Activated CD4-positive, alpha-beta memory T cell treated with anti-CD3 and anti-CD28 coated beads, Interleukin-2, amount 10 ng/mL, durations not matched to agents 7 days and 5 days (primary cell): ENCODE measurements around the gene CDC14B. TPM values are rescaled to one million over a fixed set of nuclear protein-coding genes. Genes with fewer than 3 reads are reported as not detected.
"Not testable (repeated sequence)": the region's sequence is repeated elsewhere in the genome, so short reads cannot be mapped to it uniquely, and the experiment has no call there.

Experiments
- CTCF ChIA-PET: fragments of 350-600 bp; sonication (Branson Sonifier 250); formaldehyde crosslinking; loops from one replicate; lab custom pipeline; 2021; ENCODE audit warnings: antibody characterized with exemption, inconsistent platforms; lab: Charles Lee
- POLR2A ChIA-PET: fragments of 350-600 bp; sonication (Branson Sonifier 250); formaldehyde crosslinking; loops from one replicate; lab custom pipeline; 2021; ENCODE audit warnings: antibody characterized with exemption; lab: Charles Lee
- DNase-seq: peaks from one replicate; pipeline ENCODE4 v3.0.0-alpha.2; 2020
- H3K27ac Mint-ChIP-seq: one replicate; pipeline ENCODE4 v1.8.0; 2021; ENCODE audit warnings: mild to moderate bottlenecking, mixed read lengths
- H3K27me3 Mint-ChIP-seq: one replicate; pipeline ENCODE4 v1.8.0; 2021; ENCODE audit warnings: mixed read lengths
- H3K36me3 Mint-ChIP-seq: one replicate; pipeline ENCODE4 v1.8.0; 2021; ENCODE audit warnings: low read depth, mixed read lengths
- H3K4me1 Mint-ChIP-seq: one replicate; pipeline ENCODE4 v1.8.0; 2021; ENCODE audit warnings: mixed read lengths
- H3K4me3 Mint-ChIP-seq: one replicate; pipeline ENCODE4 v1.8.0; 2021; ENCODE audit warnings: mild to moderate bottlenecking, mixed read lengths
- H3K9me3 Mint-ChIP-seq: one replicate; pipeline ENCODE4 v1.8.0; 2021; ENCODE audit warnings: mixed read lengths
- total RNA-seq, 2 experiments: library from RNA; stranded (reverse); gene quantifications; one replicate each; pipeline ENCODE4 v1.2.3, GENCODE V29; 2021

The CDC14B gene
- total RNA-seq, 2 experiments from 2014 or later, result 3.0 to 3.1 TPM

- peaks cover 7% of the 10 kb centered on the region for H3K4me1 Mint-ChIP-seq
- POLR2A ChIA-PET, result no interaction called here
- H3K27ac Mint-ChIP-seq, result no peak overlapping the region
- H3K27me3 Mint-ChIP-seq, result no peaks in the 10 kb centered on the region
- no peak overlapping the region for H3K4me3 Mint-ChIP-seq
- peaks cover 35% of the 10 kb centered on the region for H3K36me3 Mint-ChIP-seq
- no peak for DNase-seq
- CTCF ChIA-PET, result interaction anchor here (0.5 to 1.4 kb wide), 3 partner anchors 207 to 789 kb away, joined by 3 to 4 read pairs (median 3); no protein-coding TSS in a partner anchor
- no peaks in the 10 kb centered on the region for H3K9me3 Mint-ChIP-seq
These were observed 30.1 kb upstream of the CDC14B start for GRCh38 chr9:96649620-96650324.

GRCh38 chr9:96646081-96646991 is 26.7 kb upstream of the CDC14B start:
- CTCF ChIA-PET, result no interaction called here

GRCh38 chr9:96644137-96644536 is 24.5 kb upstream of the CDC14B start:
- no peak overlapping the region for H3K27ac Mint-ChIP-seq
- peaks cover 19% of the 10 kb centered on the region for H3K36me3 Mint-ChIP-seq
- H3K4me3 Mint-ChIP-seq, result no peak overlapping the region
- H3K9me3 Mint-ChIP-seq, result no peaks in the 10 kb centered on the region
- CTCF ChIA-PET, result no interaction called here
- H3K27me3 Mint-ChIP-seq, result no peaks in the 10 kb centered on the region
- DNase-seq, result no peak
- POLR2A ChIA-PET, result no interaction called here
- H3K4me1 Mint-ChIP-seq, result no peaks in the 10 kb centered on the region

More at GRCh38 chr9:96646081-96646991, 26.7 kb upstream of the CDC14B start:
- Mint-ChIP-seq H3K4me3 (no peak overlapping the region), H3K9me3 (no peaks in the 10 kb centered on the region), H3K27me3 (no peaks in the 10 kb centered on the region), H3K36me3 (peaks cover 32% of the 10 kb centered on the region), H3K4me1 (no peaks in the 10 kb centered on the region), H3K27ac (no peak overlapping the region)
- no peak for DNase-seq
- POLR2A ChIA-PET, result no interaction called here

- POLR2A ChIA-PET, result no interaction called here
- CTCF ChIA-PET, result interaction anchor here (1.6 kb wide), 1 partner anchor 25 kb away, joined by 5 read pairs; no protein-coding TSS in a partner anchor
- Mint-ChIP-seq H3K36me3 (peaks cover 14% of the 10 kb centered on the region), H3K4me3 (no peak overlapping the region), H3K27ac (no peak overlapping the region), H3K4me1 (no peaks in the 10 kb centered on the region), H3K9me3 (no peaks in the 10 kb centered on the region), H3K27me3 (no peaks in the 10 kb centered on the region)
- no peak for DNase-seq
These were observed 21.9 kb upstream of the CDC14B start for GRCh38 chr9:96641514-96641913.

- no peak for DNase-seq
- Mint-ChIP-seq H3K9me3 (no peaks in the 10 kb centered on the region), H3K27ac (no peak overlapping the region), H3K36me3 (peaks cover 5% of the 10 kb centered on the region), H3K4me3 (no peak overlapping the region), H3K4me1 (no peaks in the 10 kb centered on the region), H3K27me3 (peaks cover 11% of the 10 kb centered on the region)
- POLR2A ChIA-PET, result no interaction called here
- CTCF ChIA-PET, result no interaction called here
These were observed 19.1 kb upstream of the CDC14B start for GRCh38 chr9:96638606-96639364.

GRCh38 chr9:96636368-96636767 is 16.7 kb upstream of the CDC14B start:
- no peak overlapping the region for H3K4me3 Mint-ChIP-seq
- no peaks in the 10 kb centered on the region for H3K9me3 Mint-ChIP-seq
- H3K4me1 Mint-ChIP-seq, result no peaks in the 10 kb centered on the region
- no peak overlapping the region for H3K27ac Mint-ChIP-seq
- peaks cover 2% of the 10 kb centered on the region for H3K36me3 Mint-ChIP-seq
- no peak for DNase-seq
- peaks cover 16% of the 10 kb centered on the region for H3K27me3 Mint-ChIP-seq
- POLR2A ChIA-PET, result no interaction called here
- CTCF ChIA-PET, result no interaction called here

GRCh38 chr9:96633579-96633978 is 13.9 kb upstream of the CDC14B start:
- H3K36me3 Mint-ChIP-seq, H3K27ac Mint-ChIP-seq, CTCF ChIA-PET, H3K4me1 Mint-ChIP-seq, DNase-seq, H3K4me3 Mint-ChIP-seq, H3K9me3 Mint-ChIP-seq: not testable (repeated sequence)
- H3K27me3 Mint-ChIP-seq, result peaks cover 25% of the 10 kb centered on the region
- POLR2A ChIA-PET, result interaction anchor here (0.6 to 1.1 kb wide), 2 partner anchors 15 to 927 kb away, joined by 3 read pairs; no protein-coding TSS in a partner anchor

GRCh38 chr9:96626912-96627311 is 7.3 kb upstream of the CDC14B start:
- ChIA-PET CTCF (no interaction called here), POLR2A (no interaction called here)
- Mint-ChIP-seq H3K4me1 (peaks cover 4% of the 10 kb centered on the region), H3K36me3 (no peaks in the 10 kb centered on the region), H3K27ac (no peak overlapping the region), H3K4me3 (no peak overlapping the region), H3K27me3 (peaks cover 18% of the 10 kb centered on the region), H3K9me3 (no peaks in the 10 kb centered on the region)
- DNase-seq, result no peak

- H3K9me3 Mint-ChIP-seq, result no peaks in the 10 kb centered on the region
- H3K36me3 Mint-ChIP-seq, result no peaks in the 10 kb centered on the region
- H3K4me3 Mint-ChIP-seq, result no peak overlapping the region
- POLR2A ChIA-PET, result interaction anchor here (0.7 kb wide), 1 partner anchor 99 kb away, joined by 3 read pairs; no protein-coding TSS in a partner anchor
- H3K4me1 Mint-ChIP-seq, result peaks cover 4% of the 10 kb centered on the region
- H3K27ac Mint-ChIP-seq, result no peak overlapping the region
- no peak for DNase-seq
- H3K27me3 Mint-ChIP-seq, result peaks cover 36% of the 10 kb centered on the region
- CTCF ChIA-PET, result interaction anchor here (0.6 kb wide), 1 partner anchor 11 kb away, joined by 3 read pairs; no protein-coding TSS in a partner anchor
These were observed 2.0 kb upstream of the CDC14B start for GRCh38 chr9:96621618-96622017.

- H3K27ac Mint-ChIP-seq, result no peak overlapping the region
- no peak for DNase-seq
- no peaks in the 10 kb centered on the region for H3K9me3 Mint-ChIP-seq
- peaks cover 36% of the 10 kb centered on the region for H3K27me3 Mint-ChIP-seq
- H3K4me3 Mint-ChIP-seq, result no peak overlapping the region
- H3K36me3 Mint-ChIP-seq, result no peaks in the 10 kb centered on the region
- peaks cover 4% of the 10 kb centered on the region for H3K4me1 Mint-ChIP-seq
- CTCF ChIA-PET, result no interaction called here
- POLR2A ChIA-PET, result no interaction called here
These were observed 1.2 kb upstream of the CDC14B start for GRCh38 chr9:96620832-96621269.

GRCh38 chr9:96620181-96620514 is 505 bp upstream of the CDC14B start:
- H3K9me3 Mint-ChIP-seq, result no peaks in the 10 kb centered on the region
- POLR2A ChIA-PET, result interaction anchor here (1.6 kb wide), 1 partner anchor 54 kb away, joined by 4 read pairs; no protein-coding TSS in a partner anchor
- no peak for DNase-seq
- no peak overlapping the region for H3K27ac Mint-ChIP-seq
- peak overlapping the region; percentile 67 for H3K4me3 Mint-ChIP-seq
- H3K4me1 Mint-ChIP-seq, result peaks cover 4% of the 10 kb centered on the region
- peaks cover 38% of the 10 kb centered on the region for H3K27me3 Mint-ChIP-seq
- CTCF ChIA-PET, result no interaction called here
- H3K36me3 Mint-ChIP-seq, result no peaks in the 10 kb centered on the region

GRCh38 chr9:96619124-96619465 is 548 bp downstream of the CDC14B start:
- ChIA-PET CTCF (interaction anchor here (0.7 to 1.3 kb wide), 3 partner anchors 12 to 1274 kb away, joined by 3 to 5 read pairs (median 3); no protein-coding TSS in a partner anchor), POLR2A (interaction anchor here (0.6 to 1.6 kb wide), 2 partner anchors 53 to 112 kb away, joined by 4 read pairs; no protein-coding TSS in a partner anchor)
- no peak for DNase-seq
- Mint-ChIP-seq H3K27ac (no peak overlapping the region), H3K36me3 (no peaks in the 10 kb centered on the region), H3K27me3 (peaks cover 43% of the 10 kb centered on the region), H3K9me3 (no peaks in the 10 kb centered on the region), H3K4me3 (no peak overlapping the region), H3K4me1 (peaks cover 4% of the 10 kb centered on the region)
